Astrocyte (in vitro differentiated cells and primary cell): Measurements from ENCODE around the gene C12orf76.

Experiments used
- EZH2 ChIP-seq: IDR thresholded peaks from 2 replicates; pipeline ENCODE4 v1.6.1; 2012; ENCODE audit warnings: mild to moderate bottlenecking, low read length, inconsistent platforms; ENCODE audit not compliant: insufficient read depth
- TF ChIP-seq, protein P1 (sequence below): IDR thresholded peaks from 2 replicates; pipeline ENCODE4 v1.5.1; 2011; ENCODE audit warnings: low read depth, mild to moderate bottlenecking, inconsistent platforms, low read length, moderate library complexity; ENCODE audit not compliant: insufficient read depth

DNA sequence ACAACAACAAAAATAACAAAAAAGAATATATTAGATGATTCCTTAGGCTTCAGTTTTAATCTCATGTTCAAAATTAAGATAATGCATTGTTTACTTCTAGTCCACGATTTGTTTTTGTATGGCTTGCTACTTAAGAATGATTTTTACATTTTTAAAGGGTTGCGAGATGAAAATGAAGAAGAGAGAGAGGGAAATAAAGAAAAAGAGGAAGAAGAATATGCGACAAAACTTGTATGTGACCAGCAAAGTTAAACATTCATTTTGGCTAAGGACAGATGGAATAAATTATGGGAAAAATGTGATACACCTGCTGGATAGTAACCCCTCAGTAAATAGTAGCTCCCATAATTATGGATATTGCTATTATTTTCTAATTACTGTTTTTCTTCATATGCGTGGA lies 50.9 kb downstream of the C12orf76 start:
- TF ChIP-seq, protein P1, sequence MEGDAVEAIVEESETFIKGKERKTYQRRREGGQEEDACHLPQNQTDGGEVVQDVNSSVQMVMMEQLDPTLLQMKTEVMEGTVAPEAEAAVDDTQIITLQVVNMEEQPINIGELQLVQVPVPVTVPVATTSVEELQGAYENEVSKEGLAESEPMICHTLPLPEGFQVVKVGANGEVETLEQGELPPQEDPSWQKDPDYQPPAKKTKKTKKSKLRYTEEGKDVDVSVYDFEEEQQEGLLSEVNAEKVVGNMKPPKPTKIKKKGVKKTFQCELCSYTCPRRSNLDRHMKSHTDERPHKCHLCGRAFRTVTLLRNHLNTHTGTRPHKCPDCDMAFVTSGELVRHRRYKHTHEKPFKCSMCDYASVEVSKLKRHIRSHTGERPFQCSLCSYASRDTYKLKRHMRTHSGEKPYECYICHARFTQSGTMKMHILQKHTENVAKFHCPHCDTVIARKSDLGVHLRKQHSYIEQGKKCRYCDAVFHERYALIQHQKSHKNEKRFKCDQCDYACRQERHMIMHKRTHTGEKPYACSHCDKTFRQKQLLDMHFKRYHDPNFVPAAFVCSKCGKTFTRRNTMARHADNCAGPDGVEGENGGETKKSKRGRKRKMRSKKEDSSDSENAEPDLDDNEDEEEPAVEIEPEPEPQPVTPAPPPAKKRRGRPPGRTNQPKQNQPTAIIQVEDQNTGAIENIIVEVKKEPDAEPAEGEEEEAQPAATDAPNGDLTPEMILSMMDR = no peak
- TF ChIP-seq EZH2 = no peak
